Measurements from ENCODE around the gene ARMC2. TPM values are rescaled to one million over a fixed set of nuclear protein-coding genes. Genes with fewer than 3 reads are reported as not detected.

The ARMC2 gene
- total RNA-seq, 2 experiments from 2014 or later, result 2.7 to 4.6 TPM

- Mint-ChIP-seq H3K27ac (peak overlapping the region; percentile 97), H3K4me1 (ENCODE audit: low read depth) (peaks cover 57% of the 10 kb centered on the region), H3K36me3 (ENCODE audit: low read depth) (no peaks in the 10 kb centered on the region), H3K9me3 (no peaks in the 10 kb centered on the region), H3K27me3 (no peaks in the 10 kb centered on the region), H3K4me3 (peak overlapping the region; percentile 94)
- ChIA-PET POLR2A (interaction anchor here (0.6 to 1.7 kb wide), 3 partner anchors 9 to 144 kb away, joined by 3 read pairs; no protein-coding TSS in a partner anchor), CTCF (interaction anchor here (0.9 to 3.9 kb wide), 6 partner anchors 8 to 95 kb away, joined by 3 to 15 read pairs (median 3); partner anchors contain the start of gene SESN1)
- no peak for DNase-seq
- TF ChIP-seq CTCF (IDR thresholded peaks at IDR 0.05), result no peak
- intact Hi-C loops (cut with micrococcal nuclease), result loop anchor here (5.0 kb wide), 1 partner anchor 52 kb away; no protein-coding TSS in a partner anchor
- no peak for ATAC-seq
These were observed 161.9 kb downstream of the ARMC2 start for GRCh38 chr6:109009962-109010704.

DNA sequence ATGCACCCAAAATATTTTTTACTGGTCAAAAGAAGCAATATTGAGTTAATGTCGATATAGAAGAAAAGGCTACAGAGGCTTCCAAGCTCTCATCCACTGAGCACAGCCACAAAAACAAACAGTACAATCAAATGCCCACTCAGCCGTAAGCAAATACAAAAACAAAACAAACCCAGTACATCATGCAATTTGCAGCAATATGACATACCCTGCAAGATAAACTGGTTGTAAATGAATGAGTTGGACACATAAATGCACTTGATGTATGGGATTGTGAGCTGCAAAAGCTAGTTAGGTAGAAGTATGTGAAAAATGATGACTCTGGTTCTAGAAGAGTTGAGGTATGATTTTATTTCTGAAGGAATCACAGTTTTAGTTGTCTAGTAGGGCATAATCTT is 162.5 kb downstream of the ARMC2 start:
- Mint-ChIP-seq H3K27ac (peak overlapping the region; percentile 51), H3K4me1 (ENCODE audit: low read depth) (peaks cover 60% of the 10 kb centered on the region), H3K4me3 (peak overlapping the region; percentile 94), H3K9me3 (no peaks in the 10 kb centered on the region), H3K27me3 (no peaks in the 10 kb centered on the region), H3K36me3 (ENCODE audit: low read depth) (no peaks in the 10 kb centered on the region)
- ChIA-PET POLR2A (no interaction called here), CTCF (interaction anchor here (0.9 to 3.9 kb wide), 3 partner anchors 52 to 96 kb away, joined by 3 to 15 read pairs (median 3); no protein-coding TSS in a partner anchor)
- intact Hi-C loops (cut with micrococcal nuclease), result no loop called here
- no peak for TF ChIP-seq CTCF (IDR thresholded peaks at IDR 0.05)
- no peak for DNase-seq
- ATAC-seq, result no peak

DNA sequence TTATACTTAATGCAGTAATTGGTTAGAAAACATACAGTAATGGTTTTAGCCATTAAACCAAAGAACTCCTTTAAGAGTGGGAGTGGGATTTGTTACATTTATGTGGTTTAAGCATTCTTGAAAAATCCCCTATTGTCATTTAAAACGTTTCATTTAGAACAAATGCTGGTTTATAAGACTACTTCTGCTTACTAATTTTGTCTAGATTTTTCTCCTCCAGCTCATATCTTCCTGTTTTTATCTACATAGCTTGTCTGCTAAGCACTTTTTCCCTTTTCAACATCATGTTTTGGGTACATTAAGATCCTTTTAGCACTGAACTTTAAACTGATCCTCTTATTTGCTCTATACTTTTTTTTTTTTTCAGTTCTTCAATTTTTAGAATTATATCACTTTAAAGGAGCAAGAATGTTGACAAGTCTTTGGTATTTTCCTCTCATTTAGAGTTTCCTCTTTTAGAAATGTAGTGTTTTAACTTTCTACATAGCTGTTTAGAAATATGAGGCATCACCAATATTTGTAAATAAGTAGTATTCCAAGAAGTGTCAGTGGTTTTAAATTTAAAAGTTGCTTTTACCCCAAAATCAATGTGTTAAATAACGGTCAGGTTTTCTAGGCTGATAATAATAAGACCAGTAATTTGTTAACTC is 165.6 kb downstream of the ARMC2 start:
- Mint-ChIP-seq H3K9me3 (no peaks in the 10 kb centered on the region), H3K27me3 (no peaks in the 10 kb centered on the region), H3K36me3 (ENCODE audit: low read depth) (no peaks in the 10 kb centered on the region), H3K4me3 (no peak overlapping the region), H3K27ac (peak overlapping the region; percentile 72), H3K4me1 (ENCODE audit: low read depth) (peaks cover 42% of the 10 kb centered on the region)
- DNase-seq (no peak), ATAC-seq (no peak)
- intact Hi-C loops (cut with micrococcal nuclease), result no loop called here
- ChIA-PET POLR2A (no interaction called here), CTCF (interaction anchor here (1.0 to 1.6 kb wide), 3 partner anchors 12 to 57 kb away, joined by 3 to 6 read pairs (median 3); no protein-coding TSS in a partner anchor)
- no peak for TF ChIP-seq CTCF (IDR thresholded peaks at IDR 0.05)

GRCh38 chr6:109014606-109015005 is 166.4 kb downstream of the ARMC2 start:
- no peak overlapping the region for H3K4me3 Mint-ChIP-seq
- intact Hi-C loops (cut with micrococcal nuclease), result loop anchor here (5.0 kb wide), 1 partner anchor 368 kb away; the partner anchor contains the start of gene CD164
- H3K36me3 Mint-ChIP-seq (ENCODE audit: low read depth), result no peaks in the 10 kb centered on the region
- POLR2A ChIA-PET, result interaction anchor here (1.1 kb wide), 1 partner anchor 98 kb away, joined by 3 read pairs; no protein-coding TSS in a partner anchor
- H3K9me3 Mint-ChIP-seq, result no peaks in the 10 kb centered on the region
- TF ChIP-seq CTCF (IDR thresholded peaks at IDR 0.05), result no peak
- DNase-seq (no peak), ATAC-seq (no peak)
- peak overlapping the region; percentile 47 for H3K27ac Mint-ChIP-seq
- H3K27me3 Mint-ChIP-seq, result no peaks in the 10 kb centered on the region
- CTCF ChIA-PET, result interaction anchor here (0.7 to 1.1 kb wide), 4 partner anchors 13 to 99 kb away, joined by 3 to 4 read pairs (median 3); no protein-coding TSS in a partner anchor
- peaks cover 49% of the 10 kb centered on the region for H3K4me1 Mint-ChIP-seq (ENCODE audit: low read depth)
